Stimulated activated CD4-positive, alpha-beta T cell treated with anti-CD3 and anti-CD28 coated beads, Interleukin-4, amount 100 ng/mL, for 4 hours (primary cell): Measurements from ENCODE around the gene PARVB.

ENCODE experiments used
- DNase-seq, 2 experiments: peaks; one replicate each; pipeline ENCODE4 v3.0.0-alpha.2; 2020

Gene PARVB

GRCh38 chr22:44137415-44137814 lies 113.3 kb downstream of the PARVB start:
- no peak for DNase-seq

- DNase-seq = no peak
These were observed 115.7 kb downstream of the PARVB start for GRCh38 chr22:44139773-44140172.

- DNase-seq = no peak
These were observed 118.5 kb downstream of the PARVB start for GRCh38 chr22:44142421-44143104.

- no peak for DNase-seq
These were observed 119.0 kb downstream of the PARVB start for GRCh38 chr22:44143105-44143474.

GRCh38 chr22:44143579-44143978 lies 119.5 kb downstream of the PARVB start:
- no peak for DNase-seq

GRCh38 chr22:44144046-44144569 lies 120.0 kb downstream of the PARVB start:
- DNase-seq = no peak

GRCh38 chr22:44145544-44145943 lies 121.4 kb downstream of the PARVB start:
- no peak for DNase-seq

GRCh38 chr22:44146088-44146861 lies 122.2 kb downstream of the PARVB start:
- DNase-seq = no peak

GRCh38 chr22:44147008-44147645 lies 123.0 kb downstream of the PARVB start:
- no peak for DNase-seq

GRCh38 chr22:44147821-44148574 lies 123.9 kb downstream of the PARVB start:
- no peak for DNase-seq

- DNase-seq = no peak
These were observed 127.6 kb downstream of the PARVB start for GRCh38 chr22:44151676-44152075.

- DNase-seq = no peak
These were observed 129.6 kb downstream of the PARVB start for GRCh38 chr22:44153710-44154109.

GRCh38 chr22:44154436-44154942 lies 130.4 kb downstream of the PARVB start:
- DNase-seq = no peak

GRCh38 chr22:44155115-44155514 lies 131.0 kb downstream of the PARVB start:
- DNase-seq = no peak

- no peak for DNase-seq
These were observed 134.0 kb downstream of the PARVB start for GRCh38 chr22:44157916-44158618.

GRCh38 chr22:44158816-44159215 lies 134.7 kb downstream of the PARVB start:
- DNase-seq = no peak

GRCh38 chr22:44159221-44159620 lies 135.1 kb downstream of the PARVB start:
- no peak for DNase-seq

- no peak for DNase-seq
These were observed 135.7 kb downstream of the PARVB start for GRCh38 chr22:44159811-44160210.

GRCh38 chr22:44160421-44160820 lies 136.3 kb downstream of the PARVB start:
- no peak for DNase-seq

- DNase-seq = no peak
These were observed 137.6 kb downstream of the PARVB start for GRCh38 chr22:44161673-44162072.

- no peak for DNase-seq
These were observed 138.9 kb downstream of the PARVB start for GRCh38 chr22:44162960-44163359.

- no peak for DNase-seq
These were observed 139.4 kb downstream of the PARVB start for GRCh38 chr22:44163536-44163935.
